Measurements from ENCODE around the gene SLCO1C1.
A peak's percentile ranks its signal among the peaks of the same experiment; 100 is the strongest.

SLCO1C1 gene

DNA sequence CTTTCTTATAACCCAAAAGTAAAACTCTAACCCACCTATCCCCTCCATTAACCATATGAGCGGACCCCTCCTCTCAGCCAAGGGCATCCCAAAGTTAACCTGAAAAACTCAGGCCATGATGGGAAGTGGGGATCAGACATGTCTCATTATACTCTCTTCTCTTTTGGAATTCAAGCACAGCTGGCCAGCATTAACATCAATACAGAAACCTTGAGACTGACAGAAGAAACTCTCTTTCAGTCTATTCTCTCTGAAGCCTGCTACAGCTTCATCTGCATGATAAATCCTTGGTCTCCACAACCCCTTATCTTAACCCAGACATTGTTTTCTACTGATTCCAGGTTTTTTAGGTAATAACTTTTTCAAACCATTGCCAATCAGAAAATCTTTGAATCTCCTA is 97.8 kb downstream of the SLCO1C1 start:
- H3K4me3 ChIP-seq (replicated peaks; ENCODE audit: low read depth, low read length): no peak overlapping the region
- TF ChIP-seq, protein P1, sequence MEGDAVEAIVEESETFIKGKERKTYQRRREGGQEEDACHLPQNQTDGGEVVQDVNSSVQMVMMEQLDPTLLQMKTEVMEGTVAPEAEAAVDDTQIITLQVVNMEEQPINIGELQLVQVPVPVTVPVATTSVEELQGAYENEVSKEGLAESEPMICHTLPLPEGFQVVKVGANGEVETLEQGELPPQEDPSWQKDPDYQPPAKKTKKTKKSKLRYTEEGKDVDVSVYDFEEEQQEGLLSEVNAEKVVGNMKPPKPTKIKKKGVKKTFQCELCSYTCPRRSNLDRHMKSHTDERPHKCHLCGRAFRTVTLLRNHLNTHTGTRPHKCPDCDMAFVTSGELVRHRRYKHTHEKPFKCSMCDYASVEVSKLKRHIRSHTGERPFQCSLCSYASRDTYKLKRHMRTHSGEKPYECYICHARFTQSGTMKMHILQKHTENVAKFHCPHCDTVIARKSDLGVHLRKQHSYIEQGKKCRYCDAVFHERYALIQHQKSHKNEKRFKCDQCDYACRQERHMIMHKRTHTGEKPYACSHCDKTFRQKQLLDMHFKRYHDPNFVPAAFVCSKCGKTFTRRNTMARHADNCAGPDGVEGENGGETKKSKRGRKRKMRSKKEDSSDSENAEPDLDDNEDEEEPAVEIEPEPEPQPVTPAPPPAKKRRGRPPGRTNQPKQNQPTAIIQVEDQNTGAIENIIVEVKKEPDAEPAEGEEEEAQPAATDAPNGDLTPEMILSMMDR (IDR thresholded peaks at IDR 0.05; ENCODE audit: low read length, missing control alignments): no peak
- no peak for DNase-seq (ENCODE audit: low read depth)

DNA sequence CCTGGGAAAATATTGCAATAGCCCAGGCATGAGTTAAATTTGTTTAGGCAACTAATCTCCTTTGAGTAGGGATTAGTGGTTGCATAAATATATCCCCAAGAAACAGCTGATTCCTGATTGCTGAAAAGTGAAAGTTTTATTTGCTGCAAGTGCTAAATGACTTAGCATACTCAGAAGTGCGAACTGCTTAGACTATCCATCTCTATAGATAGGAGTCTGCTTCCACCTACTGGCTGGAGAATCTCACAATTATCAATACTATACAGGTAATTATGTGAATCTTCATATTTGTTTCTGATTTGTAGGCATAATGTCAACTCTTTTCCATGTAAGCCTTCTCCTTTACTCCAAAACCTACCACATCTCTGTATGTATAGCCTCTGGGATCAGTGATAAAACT is 103.4 kb downstream of the SLCO1C1 start:
- TF ChIP-seq, protein P1 (IDR thresholded peaks at IDR 0.05; ENCODE audit: low read length, missing control alignments): no peak
- peak; percentile 31 for DNase-seq (ENCODE audit: low read depth)
- no peak overlapping the region for H3K4me3 ChIP-seq (replicated peaks; ENCODE audit: low read depth, low read length)

DNA sequence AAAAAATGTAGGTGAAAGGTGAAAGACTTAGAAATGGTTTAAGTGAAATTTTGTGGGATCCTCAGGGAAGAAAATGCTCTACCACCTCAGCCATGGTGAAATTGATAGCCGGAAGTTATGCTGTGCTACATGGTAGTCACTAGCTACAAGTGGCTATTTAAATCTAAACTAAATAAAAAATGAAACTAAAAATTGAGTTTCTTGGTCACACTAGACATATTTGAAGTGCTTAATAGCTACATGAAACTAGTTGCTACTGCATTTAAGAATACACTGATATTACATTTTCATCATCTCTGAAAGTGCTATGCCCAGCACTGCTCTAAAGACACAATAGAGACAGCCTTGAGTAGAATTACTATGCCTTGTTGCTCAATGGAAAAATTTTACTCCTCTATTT is 105.0 kb downstream of the SLCO1C1 start:
- TF ChIP-seq, protein P1 (IDR thresholded peaks at IDR 0.05; ENCODE audit: low read length, missing control alignments): no peak

DNA sequence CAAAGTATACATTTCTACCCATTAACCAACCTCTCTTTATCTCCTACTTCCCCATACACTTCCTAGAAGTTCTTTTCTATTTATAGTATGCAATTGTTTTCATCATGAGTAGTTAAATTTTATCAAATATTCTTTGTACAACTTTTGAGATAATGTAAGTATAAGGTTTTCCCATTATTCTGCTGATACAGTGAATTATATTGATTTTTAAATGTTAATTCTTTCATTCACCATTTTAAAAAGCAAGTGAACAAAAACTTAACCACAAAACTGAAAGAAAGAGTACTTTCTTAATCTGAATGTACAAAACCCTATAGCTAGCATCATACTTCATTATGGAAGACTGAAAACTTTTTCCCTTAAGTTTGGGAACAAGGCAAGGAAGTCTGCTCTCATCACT is 105.9 kb downstream of the SLCO1C1 start:
- DNase-seq (ENCODE audit: low read depth): no peak
- TF ChIP-seq, protein P1 (IDR thresholded peaks at IDR 0.05; ENCODE audit: low read length, missing control alignments): no peak
- no peak overlapping the region for H3K4me3 ChIP-seq (replicated peaks; ENCODE audit: low read depth, low read length)

More for the DNA sequence above, 105.0 kb downstream of the SLCO1C1 start:
- H3K4me3 ChIP-seq (replicated peaks; ENCODE audit: low read depth, low read length): no peak overlapping the region
- DNase-seq (ENCODE audit: low read depth): no peak
